Osteoblast (primary cell): ENCODE data around the gene PSMG3. TPM values are rescaled to one million over a fixed set of nuclear protein-coding genes. Genes with fewer than 3 reads are reported as not detected.

Source experiments
- DNase-seq: peaks from one replicate; pipeline ENCODE4 v3.0.0; 2011; ENCODE audit warnings: low spot score, mixed read lengths; ENCODE audit not compliant: insufficient read length; ENCODE audit errors: missing footprints
- H2AFZ ChIP-seq: 2 replicates; pipeline ENCODE4 v1.6.0; 2011; ENCODE audit warnings: mild to moderate bottlenecking, low read length
- H3K27ac ChIP-seq: 2 replicates; pipeline ENCODE4 v1.5.1; 2011; ENCODE audit warnings: mild to moderate bottlenecking, low read depth, low read length, moderate library complexity
- H3K27me3 ChIP-seq: 2 replicates; pipeline ENCODE4 v1.6.0; 2012; ENCODE audit warnings: mild to moderate bottlenecking, control low read depth, inconsistent platforms, low read length, moderate library complexity; ENCODE audit not compliant: insufficient read depth
- H3K36me3 ChIP-seq: 2 replicates; pipeline ENCODE4 v1.5.1; 2011; ENCODE audit warnings: mild to moderate bottlenecking, low read length, control low read depth, moderate library complexity; ENCODE audit not compliant: insufficient read depth
- H3K4me1 ChIP-seq: 2 replicates; pipeline ENCODE4 v1.5.1; 2011; ENCODE audit warnings: mild to moderate bottlenecking, low read length, control low read depth, moderate library complexity; ENCODE audit not compliant: insufficient read depth
- H3K4me2 ChIP-seq: 2 replicates; pipeline ENCODE4 v1.6.0; 2011; ENCODE audit warnings: mild to moderate bottlenecking, low read length; ENCODE audit not compliant: insufficient read depth
- H3K4me3 ChIP-seq: fragments of 200-600 bp; sonication (generic); 3 replicates; pipeline ENCODE4 v1.5.1; 2012; ENCODE audit warnings: mild to moderate bottlenecking, low read length, inconsistent platforms; ENCODE audit not compliant: insufficient read depth
- H3K79me2 ChIP-seq: 2 replicates; pipeline ENCODE4 v1.6.0; 2012; ENCODE audit warnings: mild to moderate bottlenecking, low read length, control low read depth, inconsistent platforms; ENCODE audit not compliant: insufficient read depth
- H3K9me3 ChIP-seq: 2 replicates; pipeline ENCODE4 v1.5.1; 2011; ENCODE audit warnings: low read depth, low read length, control low read depth
- H4K20me1 ChIP-seq: 2 replicates; pipeline ENCODE4 v1.6.0; 2012; ENCODE audit warnings: mild to moderate bottlenecking, low read length, control low read depth; ENCODE audit not compliant: insufficient read depth
- CTCF ChIP-seq: IDR thresholded peaks from 2 replicates; pipeline ENCODE4 v1.5.1; 2011; ENCODE audit warnings: mild to moderate bottlenecking, low read depth, low read length, moderate library complexity; ENCODE audit errors: extremely low read depth
- total RNA-seq: library from RNA; depleted of rRNA; stranded (reverse); fragments of >200 nt; gene quantifications from 2 replicates; pipeline ENCODE4 v1.2.3, GENCODE V29; 2012

PSMG3 gene
- total RNA-seq, 1 donor, result 38.7 TPM

- H3K4me1 ChIP-seq, result peaks cover 13% of the 10 kb centered on the region
- no peaks in the 10 kb centered on the region for H3K36me3 ChIP-seq
- H3K9me3 ChIP-seq, result no peaks in the 10 kb centered on the region
- no peaks in the 10 kb centered on the region for H3K27me3 ChIP-seq
- H3K79me2 ChIP-seq, result no peaks in the 10 kb centered on the region
- DNase-seq, result peak; percentile 80
- H4K20me1 ChIP-seq, result no peaks in the 10 kb centered on the region
- TF ChIP-seq CTCF, result no peak
- H3K4me2 ChIP-seq, result no peak overlapping the region
- H3K4me3 ChIP-seq, result no peak overlapping the region
- H2AFZ ChIP-seq, result no peak overlapping the region
- no peak overlapping the region for H3K27ac ChIP-seq
Measured at GRCh38 chr7:1558841-1559625, 10.8 kb downstream of the PSMG3 start.

- peak; percentile 28 for TF ChIP-seq CTCF
- Histone ChIP-seq H3K9me3 (no peaks in the 10 kb centered on the region), H3K4me3 (no peak overlapping the region), H4K20me1 (no peaks in the 10 kb centered on the region), H3K4me2 (peak overlapping the region; percentile 16), H3K36me3 (no peaks in the 10 kb centered on the region), H2AFZ (peak overlapping the region; percentile 28), H3K27ac (no peak overlapping the region), H3K4me1 (peaks cover 13% of the 10 kb centered on the region), H3K27me3 (no peaks in the 10 kb centered on the region), H3K79me2 (no peaks in the 10 kb centered on the region)
- peak; percentile 88 for DNase-seq
Measured at GRCh38 chr7:1558181-1558811, 11.5 kb downstream of the PSMG3 start.

GRCh38 chr7:1557771-1558170, 12.1 kb downstream of the PSMG3 start:
- no peaks in the 10 kb centered on the region for H3K9me3 ChIP-seq
- no peak overlapping the region for H3K4me3 ChIP-seq
- peaks cover 13% of the 10 kb centered on the region for H3K4me1 ChIP-seq
- no peaks in the 10 kb centered on the region for H3K36me3 ChIP-seq
- H3K27me3 ChIP-seq, result no peaks in the 10 kb centered on the region
- H3K27ac ChIP-seq, result no peak overlapping the region
- no peaks in the 10 kb centered on the region for H4K20me1 ChIP-seq
- no peaks in the 10 kb centered on the region for H3K79me2 ChIP-seq
- no peak overlapping the region for H3K4me2 ChIP-seq
- no peak overlapping the region for H2AFZ ChIP-seq
- no peak for TF ChIP-seq CTCF
- DNase-seq, result peak; percentile 88

- DNase-seq, result peak; percentile 78
- Histone ChIP-seq H3K4me2 (no peak overlapping the region), H3K4me1 (peaks cover 13% of the 10 kb centered on the region), H2AFZ (no peak overlapping the region), H3K4me3 (no peak overlapping the region), H3K36me3 (no peaks in the 10 kb centered on the region), H3K27ac (no peak overlapping the region), H3K9me3 (no peaks in the 10 kb centered on the region), H3K79me2 (no peaks in the 10 kb centered on the region), H4K20me1 (no peaks in the 10 kb centered on the region), H3K27me3 (no peaks in the 10 kb centered on the region)
- TF ChIP-seq CTCF, result no peak
Measured at GRCh38 chr7:1557006-1557405, 12.8 kb downstream of the PSMG3 start.
